ENCODE measurements around the gene PCDHGA6.
A peak's percentile ranks its signal among the peaks of the same experiment; 100 is the strongest.
"Not testable (repeated sequence)": the region's sequence is repeated elsewhere in the genome, so short reads cannot be mapped to it uniquely, and the experiment has no call there.

Gene PCDHGA6

DNA sequence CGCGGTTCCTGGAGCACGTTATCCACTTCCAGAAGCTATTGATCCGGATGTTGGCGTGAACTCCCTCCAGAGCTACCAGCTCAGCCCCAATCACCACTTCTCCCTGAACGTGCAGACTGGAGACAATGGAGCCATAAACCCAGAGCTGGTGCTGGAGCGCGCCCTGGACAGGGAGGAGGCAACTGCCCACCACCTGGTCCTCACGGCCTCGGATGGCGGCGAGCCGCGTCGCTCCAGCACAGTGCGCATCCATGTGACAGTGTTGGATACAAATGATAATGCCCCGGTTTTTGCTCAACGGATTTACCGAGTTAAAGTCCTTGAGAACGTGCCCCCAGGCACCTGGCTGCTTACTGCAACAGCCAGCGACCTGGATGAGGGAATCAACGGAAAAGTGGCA, 29.7 kb downstream of the PCDHGA6 start:
- H3K4me1 ChIP-seq (ENCODE audit: control insufficient read depth in 1 of 2, insufficient read depth in 1 of 2, low read depth in 1 of 2, low read length in 1 of 2), result no peaks in the 10 kb centered on the region
- H3K9me3 ChIP-seq, result peaks cover 19% of the 10 kb centered on the region
- H3K4me3 ChIP-seq (ENCODE audit: low read depth in 1 of 2, low read length in 1 of 2), result no peak overlapping the region
- H3K36me3 ChIP-seq, result no peaks in the 10 kb centered on the region
- peaks cover 100% of the 10 kb centered on the region for H3K27me3 ChIP-seq
- TF ChIP-seq, protein P1, sequence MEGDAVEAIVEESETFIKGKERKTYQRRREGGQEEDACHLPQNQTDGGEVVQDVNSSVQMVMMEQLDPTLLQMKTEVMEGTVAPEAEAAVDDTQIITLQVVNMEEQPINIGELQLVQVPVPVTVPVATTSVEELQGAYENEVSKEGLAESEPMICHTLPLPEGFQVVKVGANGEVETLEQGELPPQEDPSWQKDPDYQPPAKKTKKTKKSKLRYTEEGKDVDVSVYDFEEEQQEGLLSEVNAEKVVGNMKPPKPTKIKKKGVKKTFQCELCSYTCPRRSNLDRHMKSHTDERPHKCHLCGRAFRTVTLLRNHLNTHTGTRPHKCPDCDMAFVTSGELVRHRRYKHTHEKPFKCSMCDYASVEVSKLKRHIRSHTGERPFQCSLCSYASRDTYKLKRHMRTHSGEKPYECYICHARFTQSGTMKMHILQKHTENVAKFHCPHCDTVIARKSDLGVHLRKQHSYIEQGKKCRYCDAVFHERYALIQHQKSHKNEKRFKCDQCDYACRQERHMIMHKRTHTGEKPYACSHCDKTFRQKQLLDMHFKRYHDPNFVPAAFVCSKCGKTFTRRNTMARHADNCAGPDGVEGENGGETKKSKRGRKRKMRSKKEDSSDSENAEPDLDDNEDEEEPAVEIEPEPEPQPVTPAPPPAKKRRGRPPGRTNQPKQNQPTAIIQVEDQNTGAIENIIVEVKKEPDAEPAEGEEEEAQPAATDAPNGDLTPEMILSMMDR (IDR thresholded peaks at IDR 0.05), result no peak
- no peak overlapping the region for H3K27ac ChIP-seq

DNA sequence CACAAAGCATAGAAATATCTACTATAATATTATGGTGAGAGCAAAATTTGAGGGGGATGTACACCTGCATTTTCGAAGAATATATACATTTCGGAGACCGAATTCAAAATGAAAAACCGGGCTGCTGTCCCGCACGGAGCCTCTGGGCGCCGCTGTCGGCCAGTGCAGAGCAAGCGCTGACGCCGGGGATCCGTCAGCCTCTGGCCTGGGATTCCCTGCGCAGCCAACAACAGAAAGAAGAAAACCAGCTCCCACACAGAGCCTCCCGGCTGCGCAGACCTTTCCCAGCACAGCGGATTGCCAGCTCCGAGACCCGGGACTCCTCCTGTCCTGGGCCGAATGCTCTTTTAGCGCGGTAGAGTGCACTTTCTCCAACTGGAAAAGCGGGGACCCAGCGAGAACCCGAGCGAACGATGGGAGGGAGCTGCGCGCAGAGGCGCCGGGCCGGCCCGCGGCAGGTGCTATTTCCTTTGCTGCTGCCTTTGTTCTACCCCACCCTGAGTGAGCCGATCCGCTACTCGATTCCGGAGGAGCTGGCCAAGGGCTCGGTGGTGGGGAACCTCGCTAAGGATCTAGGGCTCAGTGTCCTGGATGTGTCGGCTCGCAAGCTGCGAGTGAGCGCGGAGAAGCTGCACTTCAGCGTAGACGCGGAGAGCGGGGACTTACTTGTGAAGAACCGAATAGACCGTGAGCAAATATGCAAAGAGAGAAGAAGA, 34.3 kb downstream of the PCDHGA6 start, which contains the start of gene PCDHGB6:
Gene PCDHGB6 (plus strand): TSS at position 232 of the 716 bp plus-strand sequence. CDS start 182 bp downstream, at position 414.
- H3K27ac ChIP-seq; H3K36me3 ChIP-seq; H3K4me1 ChIP-seq (ENCODE audit: control insufficient read depth in 1 of 2, insufficient read depth in 1 of 2, low read depth in 1 of 2, low read length in 1 of 2); H3K4me3 ChIP-seq (ENCODE audit: low read depth in 1 of 2, low read length in 1 of 2): not testable (repeated sequence)
- H3K27me3 ChIP-seq, result peaks cover 100% of the 10 kb centered on the region
- peaks cover 21% of the 10 kb centered on the region for H3K9me3 ChIP-seq

DNA sequence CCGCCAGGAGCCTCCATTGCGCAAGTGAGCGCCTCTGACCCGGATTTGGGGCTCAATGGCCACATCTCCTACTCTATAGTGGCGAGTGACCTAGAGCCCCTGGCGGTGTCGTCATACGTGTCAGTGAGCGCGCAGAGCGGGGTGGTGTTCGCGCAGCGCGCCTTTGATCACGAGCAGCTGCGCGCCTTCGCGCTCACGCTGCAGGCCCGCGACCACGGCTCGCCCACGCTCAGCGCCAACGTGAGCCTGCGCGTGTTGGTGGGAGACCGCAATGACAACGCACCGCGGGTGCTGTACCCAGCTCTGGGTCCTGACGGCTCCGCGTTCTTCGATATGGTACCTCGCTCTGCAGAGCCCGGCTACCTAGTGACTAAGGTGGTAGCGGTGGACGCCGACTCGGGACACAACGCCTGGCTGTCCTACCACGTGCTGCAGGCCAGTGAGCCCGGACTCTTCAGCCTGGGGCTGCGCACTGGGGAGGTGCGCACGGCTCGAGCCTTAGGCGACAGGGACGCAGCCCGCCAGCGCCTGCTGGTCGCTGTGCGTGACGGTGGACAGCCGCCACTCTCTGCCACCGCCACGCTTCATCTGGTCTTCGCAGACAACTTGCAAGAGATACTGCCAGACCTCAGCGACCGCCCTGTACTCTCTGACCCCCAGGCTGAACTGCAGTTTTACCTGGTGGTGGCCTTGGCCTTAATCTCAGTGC, 36.1 kb downstream of the PCDHGA6 start:
- no peak overlapping the region for H3K27ac ChIP-seq
- no peak overlapping the region for H3K4me3 ChIP-seq (ENCODE audit: low read depth in 1 of 2, low read length in 1 of 2)
- H3K4me1 ChIP-seq (ENCODE audit: control insufficient read depth in 1 of 2, insufficient read depth in 1 of 2, low read depth in 1 of 2, low read length in 1 of 2), result peaks cover 0 to 7% of the 10 kb centered on the region in 2 experiments
- H3K36me3 ChIP-seq, result no peaks in the 10 kb centered on the region
- peaks cover 100% of the 10 kb centered on the region for H3K27me3 ChIP-seq
- peaks cover 20% of the 10 kb centered on the region for H3K9me3 ChIP-seq
- TF ChIP-seq, protein P1 (IDR thresholded peaks at IDR 0.05), result no peak

DNA sequence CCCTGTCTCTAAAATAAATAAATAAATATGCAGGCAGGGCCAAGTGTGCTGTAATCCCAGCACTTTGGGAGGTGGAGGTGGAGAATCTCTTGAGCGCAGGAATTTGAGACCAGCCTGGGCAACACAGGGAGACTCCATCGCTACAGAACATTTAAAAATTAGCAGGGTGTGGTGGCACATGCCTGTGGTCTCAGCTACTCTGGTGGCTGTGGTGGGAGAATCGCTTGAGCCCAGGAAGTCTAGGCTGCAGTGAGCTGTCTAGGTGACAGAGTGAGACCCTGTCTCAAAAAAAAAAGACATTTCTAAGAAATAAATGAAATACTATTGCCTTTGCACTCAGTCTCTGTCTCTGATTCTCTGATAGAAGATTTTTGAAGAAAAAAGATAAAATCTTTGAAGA, 37.9 kb downstream of the PCDHGA6 start:
- no peak overlapping the region for H3K4me3 ChIP-seq (ENCODE audit: low read depth in 1 of 2, low read length in 1 of 2)
- peaks cover 0 to 7% of the 10 kb centered on the region in 2 experiments for H3K4me1 ChIP-seq (ENCODE audit: control insufficient read depth in 1 of 2, insufficient read depth in 1 of 2, low read depth in 1 of 2, low read length in 1 of 2)
- peaks cover 20% of the 10 kb centered on the region for H3K9me3 ChIP-seq
- TF ChIP-seq, protein P1 (IDR thresholded peaks at IDR 0.05), result no peak
- no peaks in the 10 kb centered on the region for H3K36me3 ChIP-seq
- H3K27ac ChIP-seq, result no peak overlapping the region
- peaks cover 100% of the 10 kb centered on the region for H3K27me3 ChIP-seq

DNA sequence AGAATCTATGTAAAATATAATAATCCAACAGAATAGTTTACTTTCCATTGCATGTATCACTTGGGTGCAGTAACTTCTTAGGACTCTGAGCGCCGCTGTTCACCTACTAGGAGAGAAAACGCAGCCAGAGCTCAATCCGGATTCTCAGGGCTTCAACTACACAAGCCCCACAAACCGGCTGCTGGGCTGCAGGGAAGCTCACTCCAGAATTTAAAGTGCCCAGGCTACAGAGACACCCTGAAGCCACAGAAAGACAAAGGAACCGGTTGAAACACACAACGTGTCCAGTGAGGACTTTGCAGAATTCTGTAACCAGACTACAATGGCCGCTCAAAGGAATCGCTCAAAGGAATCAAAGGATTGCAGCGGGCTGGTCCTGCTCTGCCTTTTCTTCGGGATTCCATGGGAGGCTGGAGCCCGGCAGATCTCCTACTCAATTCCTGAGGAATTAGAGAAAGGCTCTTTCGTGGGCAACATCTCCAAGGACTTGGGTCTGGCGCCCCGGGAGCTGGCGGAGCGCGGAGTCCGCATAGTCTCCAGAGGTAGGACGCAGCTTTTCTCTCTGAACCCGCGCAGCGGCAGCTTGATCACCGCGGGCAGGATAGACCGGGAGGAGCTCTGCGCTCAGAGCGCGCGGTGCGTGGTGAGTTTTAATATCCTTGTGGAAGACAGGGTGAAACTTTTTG, 39.3 kb downstream of the PCDHGA6 start, which contains the start of gene PCDHGA10:
Gene PCDHGA10 (plus strand): TSS at position 134 of the 686 bp plus-strand sequence. CDS start 189 bp downstream, at position 323.
- peaks cover 100% of the 10 kb centered on the region for H3K27me3 ChIP-seq
- H3K27ac ChIP-seq, result no peak within 1 kb of the TSS
- H3K9me3 ChIP-seq, result peaks cover 19% of the 10 kb centered on the region

More for the DNA sequence above, 39.3 kb downstream of the PCDHGA6 start, which contains the start of gene PCDHGA10:
- Histone ChIP-seq H3K4me1 (ENCODE audit: control insufficient read depth in 1 of 2, insufficient read depth in 1 of 2, low read depth in 1 of 2, low read length in 1 of 2) (peaks cover 7 to 14% of the 10 kb centered on the region in 2 experiments), H3K36me3 (no peaks in the 10 kb centered on the region), H3K4me3 (ENCODE audit: low read depth in 1 of 2, low read length in 1 of 2) (peak within 1 kb of the TSS; percentile 19 to 30)
- TF ChIP-seq, protein P1 (IDR thresholded peaks at IDR 0.05), result no peak

Measured in neutrophil (primary cell).